Fibroblast of skin of back (primary cell): ENCODE measurements around the gene EVL.
"Not testable (repeated sequence)": the region's sequence is repeated elsewhere in the genome, so short reads cannot be mapped to it uniquely, and the experiment has no call there.

Experiments used
- DNase-seq: peaks from one replicate; pipeline ENCODE4 v3.0.0-alpha.2; 2013

EVL gene

DNA sequence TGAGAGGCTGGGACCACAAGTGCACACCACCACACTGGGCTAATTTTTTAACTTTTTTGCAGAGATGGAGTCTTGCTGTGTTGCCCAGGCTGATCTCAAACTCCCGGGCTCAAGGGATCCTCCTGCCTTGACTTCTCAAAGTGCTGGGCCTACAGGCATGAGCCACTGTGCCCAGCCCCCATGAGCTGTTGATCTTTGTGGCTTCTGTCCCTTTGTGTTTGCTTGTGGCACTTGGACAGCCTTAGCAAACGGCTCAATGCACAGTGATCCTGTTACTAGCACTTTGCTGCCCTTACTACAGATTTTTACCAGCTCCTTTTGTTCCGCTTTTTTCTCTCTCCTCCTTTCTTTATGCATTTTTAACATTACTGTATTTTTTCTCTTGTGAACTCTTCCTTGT, 25.3 kb upstream of the EVL start:
- no peak for DNase-seq

DNA sequence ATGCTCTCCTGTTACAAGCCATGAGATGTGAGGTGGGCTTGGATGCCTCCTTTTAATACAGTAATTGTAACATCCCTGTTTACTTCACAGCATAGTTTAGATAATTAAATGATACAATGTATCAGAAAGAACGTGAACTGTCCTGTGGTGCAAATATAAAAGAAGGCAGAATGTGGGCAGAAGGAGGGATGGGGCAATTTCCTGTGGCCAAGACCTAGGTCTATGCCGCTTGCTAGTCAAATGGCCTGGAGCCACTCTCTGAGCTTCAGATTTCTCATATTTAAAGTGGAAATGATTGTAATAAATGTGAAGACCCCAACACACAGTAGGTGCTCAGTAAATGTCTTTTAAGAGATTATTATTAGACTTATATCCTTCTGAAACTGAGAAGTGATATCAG, 24.0 kb upstream of the EVL start:
- no peak for DNase-seq

DNA sequence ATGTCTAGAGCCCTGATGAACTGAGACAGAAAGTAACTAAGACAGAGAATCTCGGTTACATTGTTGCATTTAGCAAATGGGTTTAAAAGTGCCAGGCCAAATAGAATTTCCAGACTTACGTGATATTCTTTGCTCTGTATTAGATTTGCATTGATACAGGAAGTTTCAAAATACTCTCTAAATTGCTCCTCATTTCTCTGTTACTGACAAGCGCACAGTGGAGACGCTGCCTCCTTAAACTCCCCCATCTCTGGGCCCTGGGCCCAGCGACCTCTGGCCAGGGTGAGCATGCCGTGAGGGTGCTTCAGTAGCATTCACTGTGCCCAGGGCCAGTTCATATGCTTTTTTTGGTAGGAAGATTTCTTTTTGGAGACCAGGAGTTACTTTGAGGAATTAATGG, 22.9 kb upstream of the EVL start:
- DNase-seq, result no peak

DNA sequence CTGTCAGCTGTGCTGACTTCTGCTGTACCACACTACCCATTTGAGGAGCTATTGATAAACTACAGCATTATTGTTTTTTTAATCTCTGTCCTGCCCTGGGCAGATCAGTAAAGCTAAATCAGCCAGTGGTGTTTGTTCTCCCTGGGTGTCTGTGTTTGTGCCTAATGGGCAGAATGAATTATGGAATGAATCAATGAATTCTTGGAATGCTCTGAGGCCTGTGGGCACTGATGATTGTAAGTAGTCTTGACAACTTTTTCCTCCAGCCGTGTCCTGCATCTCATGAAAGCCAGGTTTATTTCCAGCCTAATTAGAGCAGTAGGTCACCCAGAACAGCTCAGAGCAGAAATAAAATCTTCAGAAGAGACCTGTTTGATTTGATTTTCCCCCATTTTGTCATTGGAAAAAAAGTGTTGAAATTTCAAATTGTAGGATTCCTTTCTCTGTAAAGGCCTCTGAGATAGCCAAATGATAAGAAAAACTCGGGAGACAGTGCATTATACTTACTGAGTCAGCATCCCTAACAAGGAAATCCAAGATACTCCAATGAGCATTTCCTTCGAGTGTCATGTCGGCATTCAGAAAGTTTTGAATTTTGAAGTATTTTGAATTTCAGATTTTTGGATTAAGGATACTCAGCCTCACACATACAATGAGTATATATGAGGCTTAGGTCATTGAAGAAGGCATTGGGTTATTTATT, 19.4 kb upstream of the EVL start:
- peak; percentile 38 for DNase-seq

DNA sequence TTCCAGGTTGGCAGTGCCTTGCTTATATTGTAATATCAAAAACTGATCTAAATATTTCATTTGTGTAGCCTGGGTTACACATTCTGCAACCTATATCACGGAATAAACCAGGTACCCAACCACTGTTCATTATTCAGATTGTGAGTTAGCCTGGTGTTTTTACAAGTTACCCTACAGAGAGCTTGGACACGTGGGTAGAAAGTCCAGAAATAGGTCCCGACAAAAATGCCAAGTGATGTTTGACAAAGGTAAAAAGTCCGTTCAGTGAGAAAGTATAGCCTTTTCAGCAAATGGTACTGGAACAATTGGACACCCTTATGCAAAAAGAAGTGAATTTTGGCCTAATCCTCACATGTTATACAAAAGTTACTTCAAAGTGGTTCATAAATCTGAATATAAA, 17.6 kb upstream of the EVL start:
- no peak for DNase-seq

DNA sequence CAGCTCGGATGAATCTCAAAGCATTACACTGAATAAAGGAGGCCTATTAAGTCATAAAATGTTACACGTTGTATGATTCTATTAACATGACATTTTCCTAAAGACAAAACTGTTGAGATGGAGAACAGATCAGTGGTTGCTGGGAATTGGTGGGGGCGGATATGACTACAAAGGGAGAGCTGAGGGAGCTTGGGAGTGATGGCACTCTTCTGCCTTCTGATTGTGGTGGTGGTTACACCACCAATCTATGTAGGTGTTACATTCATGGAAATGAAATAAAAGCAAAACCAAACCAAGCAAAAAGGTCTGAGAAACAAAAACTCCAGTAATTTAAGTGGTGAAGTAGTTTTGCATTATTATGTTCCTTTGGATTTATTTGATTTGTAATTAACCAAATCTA, 16.4 kb upstream of the EVL start:
- DNase-seq, result no peak

DNA sequence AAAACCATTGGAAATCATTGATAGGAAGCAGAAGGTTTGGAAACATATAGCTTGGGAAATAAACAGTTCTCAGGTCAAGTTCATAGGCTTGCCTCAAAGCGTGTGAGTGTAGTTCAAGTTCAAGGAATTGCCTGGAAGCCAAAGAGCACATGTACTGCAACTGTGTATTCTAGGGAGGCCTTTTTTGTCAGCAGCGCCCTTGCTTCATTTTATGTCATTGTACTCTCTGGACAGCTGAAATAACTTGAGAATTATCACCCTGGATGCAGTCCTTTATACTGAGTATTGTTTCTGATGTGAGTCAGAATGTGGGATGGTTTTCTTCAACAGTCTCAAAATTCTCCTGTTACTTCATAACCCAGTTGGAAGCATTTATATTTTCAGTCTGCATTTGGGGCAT, 16.0 kb upstream of the EVL start:
- peak; percentile 73 for DNase-seq

DNA sequence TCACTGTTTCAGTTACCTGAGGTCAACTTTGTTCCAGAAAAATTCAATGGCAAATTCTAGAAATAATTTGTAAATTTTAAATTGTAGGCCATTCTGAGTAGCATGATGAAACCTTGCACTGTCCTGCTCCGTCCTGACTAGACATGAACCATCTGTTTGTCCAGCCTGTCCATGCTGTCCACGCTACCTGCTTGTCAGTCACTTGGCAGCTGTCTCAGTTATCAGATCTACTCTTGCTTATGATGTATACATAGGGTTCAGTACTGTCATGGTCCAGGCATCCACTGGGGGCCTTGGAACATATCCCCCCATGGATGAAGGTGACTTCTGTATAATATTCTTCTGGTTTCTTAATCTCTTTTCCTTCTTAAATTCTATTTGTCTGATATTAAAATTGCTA, 14.1 kb upstream of the EVL start:
- no peak for DNase-seq

DNA sequence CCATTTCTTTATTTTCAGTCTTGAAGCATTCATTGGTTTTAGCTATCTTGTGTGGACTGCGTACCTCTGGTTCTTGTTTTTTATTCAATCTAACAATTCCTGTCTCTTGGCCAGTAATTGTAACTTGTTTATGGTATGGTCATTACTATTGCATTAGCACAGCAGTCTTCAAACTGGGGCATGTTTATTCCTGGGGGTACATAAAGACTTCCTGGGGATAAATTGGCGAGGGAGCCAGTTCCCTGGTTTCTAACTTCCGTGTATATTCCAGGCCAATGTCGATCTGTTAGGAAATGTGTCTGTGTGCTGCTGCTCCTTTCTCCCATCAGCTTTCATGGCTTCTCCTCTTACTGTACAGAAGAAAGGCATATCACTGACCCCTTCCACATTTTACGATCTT, 13.7 kb upstream of the EVL start:
- no peak for DNase-seq

DNA sequence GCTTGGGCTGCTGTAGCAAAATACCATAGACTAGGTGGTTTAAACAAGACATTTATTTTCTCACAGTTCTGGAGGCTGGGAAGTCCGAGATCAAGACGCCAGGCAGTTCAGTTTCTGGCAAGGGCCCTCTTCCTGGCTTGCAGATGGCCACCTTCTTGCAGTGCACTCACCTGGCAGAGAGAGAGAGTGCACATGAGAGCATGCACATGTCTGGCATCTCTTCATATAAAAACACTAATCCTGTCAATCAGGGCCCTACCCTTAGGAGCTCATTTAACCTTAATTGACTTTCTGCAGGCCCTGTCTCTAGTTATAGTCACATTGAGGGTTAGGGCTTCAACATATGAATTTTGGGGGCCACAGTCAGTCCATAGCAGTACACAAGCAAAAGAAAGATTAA, 12.4 kb upstream of the EVL start:
- no peak for DNase-seq

DNA sequence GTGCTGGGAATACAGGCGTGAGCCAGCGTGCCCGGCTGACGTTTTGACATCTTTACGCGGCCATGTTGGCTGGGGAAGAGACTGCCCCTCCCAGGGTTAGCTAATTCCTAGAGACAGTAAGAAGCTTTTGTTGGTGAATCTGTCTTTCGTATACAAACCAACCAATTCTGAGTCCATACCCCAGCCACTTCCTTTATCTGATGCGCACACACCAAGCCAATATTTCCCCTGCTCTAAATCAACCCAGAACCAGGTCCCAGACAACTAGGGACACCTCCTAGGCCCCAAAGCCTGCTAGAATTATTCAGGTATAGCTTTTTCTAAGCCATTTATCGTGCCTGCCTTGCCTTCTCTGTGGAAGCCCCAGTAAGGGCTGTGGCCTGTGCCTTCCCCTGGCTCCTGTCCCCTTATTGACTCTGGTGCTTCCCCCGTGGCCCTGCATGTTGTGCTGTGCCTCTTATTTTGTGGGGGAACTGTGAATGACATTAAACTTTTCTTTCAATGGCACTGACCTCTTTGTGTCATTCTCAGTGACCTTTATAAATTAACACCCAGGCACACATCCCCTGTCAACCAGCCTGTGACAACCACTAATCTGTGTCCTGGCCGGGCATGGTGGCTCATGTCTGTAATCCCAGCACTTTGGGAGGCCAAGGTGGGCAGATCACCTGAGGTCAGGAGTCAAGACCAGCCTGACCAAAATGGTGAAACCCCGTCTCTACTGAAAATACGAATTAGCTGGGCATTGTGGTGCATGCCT, 10.7 kb upstream of the EVL start:
- no peak for DNase-seq

DNA sequence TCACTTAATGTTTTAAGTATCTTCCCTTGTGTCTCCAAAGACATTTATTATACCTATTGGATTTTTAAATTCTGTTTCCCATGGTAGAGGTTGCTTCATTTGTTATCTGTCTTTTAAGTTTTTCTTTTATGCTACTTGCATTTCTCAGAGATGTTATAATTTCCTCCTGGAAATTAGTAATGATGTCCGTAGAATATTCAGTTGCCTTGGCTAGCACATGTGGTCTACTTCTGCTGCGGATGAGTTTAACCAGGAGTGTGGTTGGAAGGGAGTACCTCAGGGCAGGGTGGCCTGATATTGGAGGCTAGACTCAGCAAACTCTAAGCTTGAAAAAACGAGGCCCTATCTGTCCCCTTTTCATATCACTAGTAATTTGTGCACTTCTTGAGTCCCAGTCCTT, 8.8 kb upstream of the EVL start:
- DNase-seq, result no peak

DNA sequence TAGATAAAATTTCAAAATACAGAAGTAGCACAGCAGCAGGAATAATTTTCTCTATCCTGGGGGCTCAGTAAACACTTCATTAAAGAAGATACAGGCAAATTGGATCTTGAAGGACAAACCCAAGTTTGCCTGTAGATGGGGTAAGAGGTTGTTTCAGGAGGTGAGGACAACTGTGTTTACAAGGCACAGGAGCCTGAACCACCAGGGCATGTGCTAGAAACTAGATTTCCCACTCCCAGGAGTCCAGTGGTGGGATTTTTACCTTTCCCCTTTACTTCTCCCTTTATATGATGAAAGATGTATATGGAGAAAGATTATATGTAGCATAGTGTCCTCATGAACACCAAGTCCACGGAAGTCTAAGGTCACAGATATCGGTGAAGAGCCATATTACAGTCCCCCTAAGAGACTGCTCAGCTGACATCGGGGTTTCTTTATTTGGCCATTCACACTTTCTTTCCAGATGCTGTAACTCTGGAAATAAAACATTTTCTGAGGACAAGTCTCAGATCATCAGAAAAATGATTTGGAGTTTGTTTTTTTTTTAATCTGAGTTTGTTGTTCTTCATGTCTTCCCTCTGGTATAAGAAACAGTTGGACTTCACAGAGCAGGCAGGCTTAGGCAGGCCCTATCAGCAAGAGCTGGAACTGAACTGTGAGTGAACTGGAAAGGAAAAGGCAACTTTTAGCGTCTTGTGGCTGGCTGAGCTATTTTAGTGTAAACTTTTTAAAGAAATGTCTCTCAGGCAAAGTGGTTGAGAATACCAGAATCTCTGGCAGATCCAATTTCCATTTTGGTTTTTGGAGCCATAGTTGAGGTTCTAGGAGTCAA, 8.0 kb upstream of the EVL start:
- DNase-seq, result no peak

DNA sequence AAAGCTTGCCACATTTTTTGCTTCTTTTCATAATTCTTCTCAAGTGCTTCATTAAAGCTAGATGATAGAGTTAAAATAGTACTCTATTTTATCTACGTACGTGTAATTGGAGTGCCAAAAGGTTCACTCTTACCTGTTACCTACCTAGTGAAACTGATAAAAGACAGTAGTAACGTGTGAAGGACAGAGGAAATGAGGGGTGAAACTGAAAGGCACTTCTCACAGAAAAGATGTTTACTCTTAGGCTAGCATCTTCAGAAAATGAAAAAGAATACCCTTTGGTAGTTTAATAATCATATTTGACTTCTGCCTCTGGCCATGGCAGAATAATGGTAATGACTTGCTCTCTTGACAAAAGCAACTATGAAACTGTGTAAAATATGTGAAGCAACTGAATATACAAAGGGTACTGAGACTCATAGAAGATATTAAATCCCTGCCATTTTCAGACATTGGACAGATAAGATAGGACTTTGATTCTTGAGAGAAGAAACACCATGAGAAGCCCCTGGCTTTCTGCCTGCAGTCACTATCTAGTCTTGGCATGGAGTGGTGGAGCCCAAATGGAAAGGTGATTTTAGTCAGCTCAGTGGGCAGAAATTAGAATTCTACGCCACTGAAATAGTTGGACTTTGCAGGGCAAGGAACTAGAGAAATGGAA, 6.3 kb upstream of the EVL start:
- no peak for DNase-seq

DNA sequence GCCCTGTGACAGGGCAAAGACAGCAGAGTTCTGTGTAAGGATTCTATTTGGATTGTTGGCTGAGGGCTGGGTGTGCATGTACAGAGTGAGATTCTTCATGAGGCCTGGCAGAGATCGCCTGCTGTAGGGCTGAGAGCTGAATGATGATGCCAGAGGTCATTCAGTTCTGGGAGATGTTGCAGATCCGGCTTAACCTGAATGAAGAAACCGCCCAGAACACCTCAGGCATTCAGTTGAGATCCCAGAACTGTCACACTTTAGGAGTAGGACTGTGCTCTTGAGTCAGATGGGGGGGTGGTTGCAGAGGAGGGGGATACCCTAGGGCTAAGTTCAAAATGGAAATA, 5.8 kb upstream of the EVL start:
- no peak for DNase-seq

DNA sequence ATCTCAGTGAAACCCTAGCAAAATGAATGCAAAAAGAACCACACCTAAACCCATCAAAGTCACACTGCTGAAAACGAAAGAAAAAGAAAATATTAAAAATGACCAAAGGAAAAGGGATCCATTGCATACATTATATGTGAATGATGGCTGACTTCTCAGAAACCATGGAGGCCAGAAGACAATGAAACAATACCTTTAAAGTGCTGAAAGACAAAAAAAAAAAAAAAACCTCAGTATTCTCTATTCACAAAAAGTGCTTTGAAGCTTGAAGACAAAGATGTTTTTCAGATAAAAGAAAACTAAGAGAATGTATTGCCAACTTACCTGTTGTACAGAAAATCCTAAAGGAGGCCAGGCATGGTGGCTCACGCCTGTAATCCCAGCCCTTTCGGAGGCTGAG, 4.5 kb upstream of the EVL start:
- no peak for DNase-seq

DNA sequence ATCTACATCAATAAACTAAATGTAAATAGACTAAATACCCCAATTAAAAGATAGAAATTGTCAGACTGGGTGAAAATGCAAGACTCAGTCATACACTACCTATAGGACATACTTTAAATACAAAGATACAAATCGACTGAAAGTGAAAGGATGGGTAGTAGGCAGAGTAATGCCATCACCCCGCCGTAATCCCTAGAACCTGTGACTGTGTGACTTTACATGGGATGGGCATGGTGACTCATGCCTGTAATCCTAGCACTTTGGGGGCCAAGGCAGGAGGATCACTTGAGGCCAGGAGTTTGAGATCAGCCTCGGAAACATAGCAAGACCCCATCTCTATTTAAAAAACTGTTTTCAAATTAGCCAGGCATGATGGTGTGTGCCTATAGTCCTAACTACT, 2.6 kb upstream of the EVL start:
- no peak for DNase-seq

DNA sequence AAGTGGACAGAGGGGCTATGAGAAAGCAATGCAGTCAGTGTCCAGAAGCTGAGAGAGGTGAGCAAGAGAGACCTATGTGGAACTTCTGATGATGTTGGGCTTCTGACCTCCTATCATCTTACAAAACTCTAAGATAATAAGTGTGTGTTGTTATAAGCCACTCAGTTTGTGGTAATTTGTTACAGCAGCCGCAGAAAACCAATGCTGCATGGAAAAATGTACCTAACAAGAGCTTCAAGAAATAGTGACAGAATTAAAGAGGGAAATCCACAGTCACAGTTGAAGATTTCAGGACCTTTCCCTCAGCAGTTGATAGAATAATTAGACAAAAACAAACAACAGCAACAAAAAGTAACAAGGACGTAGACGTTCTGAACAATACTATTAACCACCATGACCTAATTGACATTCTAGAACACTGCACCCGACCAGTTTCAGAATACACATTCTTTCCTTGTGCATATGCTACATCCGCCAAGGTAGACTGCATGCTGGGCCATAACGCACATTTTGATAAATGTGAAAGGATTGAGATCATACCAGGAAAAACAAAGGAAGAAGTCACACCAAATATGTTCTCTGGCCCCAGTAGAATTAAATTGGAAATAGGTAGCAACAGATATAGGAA, 1.8 kb upstream of the EVL start:
- no peak for DNase-seq

DNA sequence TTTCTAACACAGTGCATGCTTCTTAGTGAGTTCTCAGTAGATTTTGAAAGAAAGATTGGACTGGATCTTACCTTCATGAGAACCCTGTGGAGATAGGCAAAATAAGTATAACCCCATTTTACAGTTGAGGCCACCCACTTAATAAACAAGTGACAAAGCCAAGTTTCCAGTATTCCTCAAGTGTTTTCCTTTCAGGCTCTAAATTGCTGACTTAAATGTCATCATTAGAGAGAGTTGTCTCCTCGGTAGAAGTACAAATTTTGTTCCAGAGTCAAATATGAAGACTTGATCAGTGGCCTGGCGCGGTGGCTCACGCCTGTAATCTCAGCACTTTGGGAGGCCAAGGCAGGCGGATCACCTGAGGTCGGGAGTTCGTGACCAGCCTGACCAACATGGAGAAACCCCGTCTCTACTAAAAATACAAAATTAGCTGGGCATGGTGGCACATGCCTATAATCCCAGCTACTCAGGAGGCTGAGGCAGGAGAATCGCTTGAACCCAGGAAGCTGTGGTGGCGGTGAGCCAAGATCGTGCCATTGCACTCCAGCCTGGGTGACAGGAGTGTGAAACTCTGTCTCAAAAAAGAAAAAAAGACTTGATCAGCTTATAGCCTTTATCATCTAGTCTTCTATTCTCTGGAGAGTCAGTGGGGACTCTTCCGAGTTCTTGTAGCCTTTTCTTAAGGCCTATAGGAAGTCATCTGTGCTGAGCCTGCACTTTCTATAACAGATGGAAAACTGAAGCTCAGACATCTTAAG, 708 bp upstream of the EVL start:
- not testable (repeated sequence) for DNase-seq

DNA sequence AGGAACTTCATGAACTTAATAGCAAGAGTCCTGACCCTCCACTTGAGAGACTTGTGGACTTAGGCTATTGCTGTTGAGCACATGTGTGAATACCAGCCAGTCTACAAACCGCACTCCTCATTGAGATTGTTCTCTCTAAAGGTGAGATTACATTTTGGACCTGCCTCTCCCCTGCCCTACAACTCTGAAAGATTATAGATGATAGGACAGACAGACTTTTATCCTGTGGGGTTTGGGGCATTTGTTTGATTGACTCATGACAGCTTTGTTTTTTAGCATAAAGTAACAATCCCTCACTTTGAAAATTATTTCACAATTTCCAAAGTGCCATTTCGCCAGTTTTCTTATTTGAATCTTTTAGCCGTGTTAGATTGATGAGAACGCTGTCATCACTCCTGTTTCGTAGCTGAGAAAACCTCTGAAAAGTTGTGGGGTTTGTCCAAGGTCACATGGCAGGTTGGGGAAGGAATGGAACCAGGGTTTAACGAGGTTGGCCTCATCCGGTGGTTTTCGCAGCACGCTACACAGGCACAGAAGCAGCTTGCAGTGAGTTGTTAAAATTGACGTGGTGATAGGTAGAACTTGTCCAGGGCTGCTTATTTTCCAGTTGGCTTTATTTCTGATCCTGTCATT, 836 bp downstream of the EVL start:
- no peak for DNase-seq

DNA sequence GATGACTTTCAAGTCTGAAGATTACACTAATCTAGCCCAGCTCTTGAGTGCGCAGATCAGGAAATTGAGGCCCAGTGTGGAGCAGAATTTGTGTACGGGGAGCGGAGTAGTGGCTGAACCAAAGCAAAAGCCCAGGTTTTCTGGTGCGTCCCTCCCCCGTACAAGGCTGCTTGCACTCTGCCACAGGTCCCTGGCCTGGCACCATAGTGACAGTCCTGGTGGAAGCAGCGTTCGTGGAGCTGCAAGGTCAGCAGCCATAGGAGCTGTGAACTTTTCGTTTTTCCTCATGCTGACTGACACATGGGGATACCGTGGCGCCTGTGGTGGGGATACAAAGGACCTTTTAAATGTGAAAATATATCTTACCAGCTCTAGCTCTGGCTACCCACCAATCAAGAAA, 1.7 kb downstream of the EVL start:
- DNase-seq, result no peak

DNA sequence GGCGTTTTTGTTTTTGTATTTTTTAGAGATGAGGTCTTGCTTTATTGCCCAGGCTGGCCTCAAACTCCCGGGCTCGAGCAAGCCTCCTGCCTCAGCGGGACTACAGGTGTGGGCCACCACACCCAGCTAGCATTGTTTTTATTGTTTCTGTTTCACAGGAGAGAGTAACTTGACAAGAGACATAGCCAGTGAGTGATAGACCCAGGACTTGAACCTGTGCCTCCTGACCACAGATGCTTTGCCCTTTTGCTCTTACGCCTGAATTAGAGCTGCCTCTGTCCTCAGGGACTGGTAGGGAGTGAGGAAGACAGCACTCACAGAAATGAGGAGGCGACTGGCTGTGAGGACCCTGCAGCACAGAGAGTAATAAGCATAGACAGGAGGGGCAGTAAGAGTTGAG, 2.3 kb downstream of the EVL start:
- DNase-seq, result no peak
